Measurements from ENCODE around the gene PRDM15. TPM values are rescaled to one million over a fixed set of nuclear protein-coding genes. Genes with fewer than 3 reads are reported as not detected.

The PRDM15 gene
- total RNA-seq, 1 experiment from 2014 or later: 9.9 TPM

DNA sequence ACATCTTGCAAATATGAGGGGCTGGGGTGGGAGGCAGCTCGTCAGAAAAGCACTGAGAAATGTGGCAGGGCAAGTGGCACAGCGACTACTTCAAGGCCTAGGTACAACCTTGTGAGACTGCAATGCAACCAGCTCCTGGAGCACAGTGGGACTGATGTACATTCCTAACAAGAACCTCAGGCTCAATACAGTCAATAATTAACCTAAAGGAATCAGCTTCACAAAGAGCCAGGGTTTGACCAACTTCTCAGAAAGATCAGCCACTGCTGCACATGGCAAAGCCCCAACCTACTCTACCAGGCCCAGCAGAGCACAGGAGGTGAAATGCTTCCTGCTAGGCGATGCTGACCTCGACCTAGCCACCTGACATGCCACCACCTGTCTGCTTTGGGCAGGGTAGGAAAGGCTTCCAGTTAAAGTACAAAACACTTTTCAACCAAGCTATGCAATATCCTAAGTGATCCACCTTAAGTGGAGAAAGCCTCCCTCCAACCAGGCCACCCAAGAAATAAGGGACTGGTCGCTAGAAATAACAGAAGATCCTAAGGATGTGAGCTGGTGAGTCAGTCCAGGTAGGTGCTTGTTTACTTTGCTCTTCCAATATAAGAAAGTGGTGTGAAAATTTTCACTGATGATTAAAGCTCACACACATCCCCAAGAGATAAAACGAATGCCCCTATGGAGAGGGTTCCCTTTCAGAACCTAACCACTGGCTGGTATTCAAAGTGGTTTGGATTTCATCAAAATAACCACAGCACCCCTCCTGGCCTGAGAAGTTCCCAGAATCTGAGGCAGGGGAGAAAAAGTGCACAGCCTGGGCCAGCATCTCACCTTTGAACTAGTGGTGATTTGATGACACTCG, 114.4 kb downstream of the PRDM15 start:
- no peak overlapping the region for H4K8ac ChIP-seq (replicated peaks; ENCODE audit: insufficient read length, low read depth, low read length)
- no peak overlapping the region for H2BK15ac ChIP-seq (ENCODE audit: low read depth, low read length)
- Mint-ChIP-seq H3K9me3 (peaks cover 0 to 2% of the 10 kb centered on the region in 2 experiments; a peak in 1 of 5 replicates), H3K4me1 (peaks cover 82 to 84% of the 10 kb centered on the region in 2 experiments), H3K4me3 (peak overlapping the region; percentile 61 to 82; a peak in 3 of 5 replicates), H3K36me3 (ENCODE audit: insufficient read depth in 1 of 3, low read depth in 3 of 3) (no peaks in the 10 kb centered on the region), H3K27me3 (ENCODE audit: low read depth) (peaks cover 92% of the 10 kb centered on the region), H3K27ac (no peak overlapping the region)
- no peak overlapping the region for H2BK20ac ChIP-seq (ENCODE audit: low read depth, low read length, poor library complexity, severe bottlenecking)
- no peak for TF ChIP-seq CTCF (conservative IDR thresholded peaks at IDR 0.05)
- H3K79me2 ChIP-seq (ENCODE audit: insufficient read depth, low read length): no peaks in the 10 kb centered on the region
- no peak overlapping the region for H3T11ph ChIP-seq (ENCODE audit: low read length)
- peaks cover 6% of the 10 kb centered on the region; the same call in 1 of the 2 replicates for H3K4me1 ChIP-seq (ENCODE audit: insufficient read depth, low read length)
- H3K18ac ChIP-seq (ENCODE audit: insufficient read length, low read depth, low read length): no peak overlapping the region
- H2BK12ac ChIP-seq (ENCODE audit: insufficient read length, low read depth, low read length): no peak overlapping the region
- no peak overlapping the region for H2AK5ac ChIP-seq (ENCODE audit: insufficient read length, low read length)
- H2BK5ac ChIP-seq (ENCODE audit: insufficient read length, low read length): no peak overlapping the region
- H4K91ac ChIP-seq (ENCODE audit: insufficient read length, low read depth, low read length): no peak overlapping the region
- no peak overlapping the region for H4K5ac ChIP-seq (ENCODE audit: insufficient read length, low read depth, low read length)
- peaks cover 30% of the 10 kb centered on the region for H3K23me2 ChIP-seq (ENCODE audit: insufficient read length, low read depth, low read length, poor library complexity, severe bottlenecking)
- H3K27ac ChIP-seq (ENCODE audit: insufficient read length, low read depth, low read length): no peak overlapping the region
- H3K14ac ChIP-seq (ENCODE audit: insufficient read depth, low read length): no peak overlapping the region
- no peaks in the 10 kb centered on the region for H4K20me1 ChIP-seq (ENCODE audit: control insufficient read depth, insufficient read depth, insufficient read length)
- H2BK120ac ChIP-seq (ENCODE audit: low read depth, low read length, poor library complexity, severe bottlenecking): no peak overlapping the region
- H2AFZ ChIP-seq (ENCODE audit: low read length): no peak overlapping the region
- H3K27me3 ChIP-seq (ENCODE audit: insufficient read depth, low read length): peaks cover 62% of the 10 kb centered on the region
- WGBS (ENCODE audit: extremely low coverage, insufficient read length, low lambda C conversion rate): no CpG with 5 or more reads among the region's 7 CpGs
- H3K4me2 ChIP-seq (ENCODE audit: insufficient read depth, insufficient read length, low read length): no peak overlapping the region
- no peak overlapping the region for H3K9ac ChIP-seq (ENCODE audit: extremely low read depth, insufficient read length, low read length)
- no peaks in the 10 kb centered on the region for H3K9me3 ChIP-seq (ENCODE audit: control insufficient read depth, low read depth, low read length)
- H3K79me1 ChIP-seq (ENCODE audit: insufficient read depth, low read depth, low read length, poor library complexity, severe bottlenecking): no peaks in the 10 kb centered on the region
- no peak for DNase-seq
- no peak overlapping the region for H3K56ac ChIP-seq (ENCODE audit: insufficient read length, low read depth, low read length)
- no peak overlapping the region for H3K4ac ChIP-seq (ENCODE audit: low read depth, low read length)
- no peak overlapping the region for H3K23ac ChIP-seq (ENCODE audit: insufficient read length, low read depth, low read length)

Data from H9 (cell line).